Adrenal gland (tissue), 12 donors: ENCODE measurements around the gene CST6. TPM values are rescaled to one million over a fixed set of nuclear protein-coding genes. Genes with fewer than 3 reads are reported as not detected.

Experiments used
- DNase-seq, 7 donors: peaks; one replicate each; pipeline ENCODE4 v3.0.0-alpha.2; 2019 to 2020
- H3K27ac ChIP-seq, 5 donors: fragments of 200-600 bp; sonication (generic) in 4 of 5; 1 replicate in 3 of 5; 2 replicates in 2 of 5; pipeline versions ENCODE4 v1.5.1 to v1.8.0; 2016 to 2020; ENCODE audit warnings: mild to moderate bottlenecking in 1 of 5
- H3K27me3 ChIP-seq: fragments of 200-600 bp; 2 replicates; pipeline ENCODE4 v1.8.0; 2021
- H3K36me3 ChIP-seq, 2 donors: fragments of 200-600 bp; replicated peaks in 1 of 2; 1 replicate in 1 of 2; 2 replicates in 1 of 2; pipeline versions ENCODE4 v1.5.1 to v1.8.0; 2018 to 2022
- H3K4me1 ChIP-seq, 2 donors: fragments of 200-600 bp; replicated peaks in 1 of 2; 1 replicate in 1 of 2; 2 replicates in 1 of 2; pipeline versions ENCODE4 v1.5.1 to v1.8.0; 2018 to 2021
- H3K4me3 ChIP-seq, 4 donors: fragments of 200-600 bp; sonication (generic) in 3 of 4; one replicate each; pipeline ENCODE4 v1.5.1; 2016 to 2018
- H3K9me3 ChIP-seq, 3 donors: fragments of 200-600 bp; sonication (generic) in 1 of 3; replicated peaks in 1 of 3; 1 replicate in 2 of 3; 2 replicates in 1 of 3; pipeline versions ENCODE4 v1.5.1 to v1.8.0; 2016 to 2021
- CTCF ChIP-seq, 6 experiments: fragments of 450-650 bp in 4 of 6; fragments of 200-600 bp in 2 of 6; sonication (generic) in 1 of 6; IDR thresholded peaks; 1 replicate in 5 of 6; 2 replicates in 1 of 6; pipeline versions ENCODE4 v1.5.1 to v1.8.0; 2016 to 2021; ENCODE audit warnings: antibody characterized with exemption in 6 of 6, mild to moderate bottlenecking in 2 of 6, moderate library complexity in 1 of 6
- POLR2A ChIP-seq, 2 donors: fragments of 450-650 bp; IDR thresholded peaks; one replicate each; pipeline ENCODE4 v1.6.1; 2017; ENCODE audit warnings: antibody characterized with exemption in 2 of 2, mild to moderate bottlenecking in 2 of 2, moderate library complexity in 1 of 2
- WGBS, 4 donors: extraction: QIAGEN DNeasy Blood & Tissue Kit in 2 of 4; methylation state at CpG; one replicate each; pipeline versions ENCODE4 v1.1.5 to v1.1.7; 2013 to 2017; 5-methylcytosine and 5-hydroxymethylcytosine counted together
- intact Hi-C, 2 donors: fragments of 100-400 bp; cut with DNase I; formaldehyde crosslinking; loops; one replicate each; pipeline versions ENCODE4 v1.14.1 to v1.15.0; 2022 to 2023
- polyA plus RNA-seq, 3 donors: library from polyadenylated mRNA; stranded (reverse); fragments of 200-250 nt in 2 of 3; fragments of 350-450 nt in 1 of 3; fragmentation: Illumina TruSeq in 1 of 3; extraction: RNeasy Lipid Tissue Mini Kit (QIAGEN cat#74804) in 1 of 3; gene quantifications; one replicate each; pipeline ENCODE4 v1.2.3, GENCODE V29; 2013 to 2014
- total RNA-seq, 9 donors: library from RNA; depleted of rRNA in 4 of 9; stranded (reverse); fragments of >200 nt in 4 of 9; fragments of 120-200 nt in 1 of 9; fragmentation: NEBNext Ultra II Directional in 1 of 9; extraction: Animal tissue kit (Norgen Biotek cat#: 25700) in 1 of 9; gene quantifications; one replicate each; pipeline versions ENCODE4 v1.1.0 to v1.2.4, GENCODE V29; 2013 to 2023
- donor health status: healthy with polysubstance abuse.
- donor health status: Bipolar disorder and iron deficiency.
- donor health status: DM: yes; HTN: yes; CAD: no.
- donor health status: DM: no; HTN: no; CAD: no.
- donor health status: DM: no; HTN: no; CAD: no.
- donor health status: DM: yes; HTN: yes; CAD: no.

Gene CST6
- total and polyA plus RNA-seq, 12 donors = 0.24 to 0.55 TPM; not detected in 10

GRCh38 chr11:66026017-66026529, 14.3 kb downstream of the CST6 start, which contains the start of gene CATSPER1:
Gene CATSPER1 (minus strand): TSS chr11:66026479. CDS start chr11:66026379, 100 bp downstream.
- TF ChIP-seq CTCF (IDR thresholded peaks at IDR 0.05) = no peak
- H3K36me3 ChIP-seq = no peaks in the 10 kb centered on the region
- no peak for DNase-seq
- no peak within 1 kb of the TSS for H3K27ac ChIP-seq
- H3K9me3 ChIP-seq = no peaks in the 10 kb centered on the region
- H3K4me1 ChIP-seq = peaks cover 4 to 13% of the 10 kb centered on the region in 2 donors
- H3K4me3 ChIP-seq = no peak within 1 kb of the TSS
- WGBS, 4 donors = 85 to 91% (median 87%) methylated on average over 17 to 18 of the region's 18 CpGs
- intact Hi-C loops = no loop called here
- H3K27me3 ChIP-seq = no peaks in the 10 kb centered on the region

- 83 to 85% (median 84%) methylated on average over 8 of the region's 8 CpGs for WGBS, 4 donors
- Histone ChIP-seq H3K27ac (no peak overlapping the region), H3K9me3 (no peaks in the 10 kb centered on the region), H3K4me1 (no peaks in the 10 kb centered on the region), H3K4me3 (no peak overlapping the region), H3K36me3 (no peaks in the 10 kb centered on the region), H3K27me3 (no peaks in the 10 kb centered on the region)
- intact Hi-C loops = no loop called here
- no peak for TF ChIP-seq CTCF (IDR thresholded peaks at IDR 0.05)
- TF ChIP-seq POLR2A (IDR thresholded peaks at IDR 0.05) = no peak
- DNase-seq = no peak
These were observed 21.3 kb downstream of the CST6 start for GRCh38 chr11:66032957-66033735.

GRCh38 chr11:66035653-66036333, 24.0 kb downstream of the CST6 start:
- intact Hi-C loops = no loop called here

More at GRCh38 chr11:66035653-66036333, 24.0 kb downstream of the CST6 start:
- H3K27me3 ChIP-seq = no peaks in the 10 kb centered on the region
- TF ChIP-seq CTCF (IDR thresholded peaks at IDR 0.05) (no peak), POLR2A (IDR thresholded peaks at IDR 0.05) (no peak)
- no peaks in the 10 kb centered on the region for H3K4me1 ChIP-seq
- no peaks in the 10 kb centered on the region for H3K9me3 ChIP-seq
- no peaks in the 10 kb centered on the region for H3K36me3 ChIP-seq
- DNase-seq = no peak
- WGBS, 4 donors = 49 to 83% (median 63%) methylated on average over 5 to 9 of the region's 9 CpGs
- no peak overlapping the region for H3K27ac ChIP-seq
- no peak overlapping the region for H3K4me3 ChIP-seq
